Subcutaneous abdominal adipose tissue (tissue), 5 donors: ENCODE results near the gene JAK1.
A peak's percentile ranks its signal among the peaks of the same experiment; 100 is the strongest.

Experiments used
- H3K27ac ChIP-seq: one replicate; pipeline ENCODE4 v1.7.0; 2013; ENCODE audit warnings: low read depth, mild to moderate bottlenecking, inconsistent platforms, low read length, moderate library complexity
- H3K27me3 ChIP-seq, 5 donors: one replicate each; pipeline ENCODE4 v1.7.0; 2013; ENCODE audit warnings: low read length in 5 of 5, inconsistent platforms in 1 of 5; ENCODE audit not compliant: control insufficient read depth in 5 of 5, insufficient read depth in 4 of 5
- H3K36me3 ChIP-seq, 5 donors: one replicate each; pipeline ENCODE4 v1.7.0; 2013; ENCODE audit warnings: low read length in 5 of 5; ENCODE audit not compliant: control insufficient read depth in 5 of 5, insufficient read depth in 5 of 5
- H3K4me1 ChIP-seq, 5 donors: one replicate each; pipeline ENCODE4 v1.7.0; 2013; ENCODE audit warnings: low read length in 5 of 5, mild to moderate bottlenecking in 3 of 5, moderate library complexity in 1 of 5; ENCODE audit not compliant: control insufficient read depth in 5 of 5, insufficient read depth in 5 of 5
- H3K4me3 ChIP-seq, 5 donors: one replicate each; pipeline ENCODE4 v1.7.0; 2013; ENCODE audit warnings: low read length in 5 of 5, low read depth in 1 of 5
- H3K9ac ChIP-seq, 5 donors: one replicate each; pipeline ENCODE4 v1.7.0; 2013; ENCODE audit warnings: low read length in 5 of 5, mild to moderate bottlenecking in 4 of 5, moderate library complexity in 3 of 5
- H3K9me3 ChIP-seq, 5 donors: one replicate each; pipeline ENCODE4 v1.7.0; 2013; ENCODE audit warnings: low read length in 5 of 5; ENCODE audit not compliant: control insufficient read depth in 5 of 5
- donor health status: healthy.
- donor health status: healthy.
- donor health status: healthy.
- donor health status: healthy.
- donor health status: healthy.

The JAK1 gene

GRCh38 chr1:64953241-64953640, 13.1 kb downstream of the JAK1 start:
- H3K4me1 ChIP-seq = peaks cover 0 to 46% (median 38%) of the 10 kb centered on the region in 5 donors
- H3K27me3 ChIP-seq = no peaks in the 10 kb centered on the region
- no peak overlapping the region for H3K9ac ChIP-seq
- H3K9me3 ChIP-seq = no peaks in the 10 kb centered on the region
- H3K36me3 ChIP-seq = no peaks in the 10 kb centered on the region
- no peak overlapping the region for H3K27ac ChIP-seq
- no peak overlapping the region for H3K4me3 ChIP-seq

- Histone ChIP-seq H3K4me1 (peaks cover 0 to 42% (median 30%) of the 10 kb centered on the region in 5 donors), H3K9me3 (no peaks in the 10 kb centered on the region), H3K4me3 (no peak overlapping the region), H3K36me3 (no peaks in the 10 kb centered on the region), H3K27me3 (no peaks in the 10 kb centered on the region), H3K9ac (no peak overlapping the region), H3K27ac (no peak overlapping the region)
Observed at GRCh38 chr1:64950284-64950809, 16.0 kb downstream of the JAK1 start.

- Histone ChIP-seq H3K9me3 (no peaks in the 10 kb centered on the region), H3K27me3 (no peaks in the 10 kb centered on the region), H3K36me3 (no peaks in the 10 kb centered on the region), H3K9ac (no peak overlapping the region), H3K4me1 (peaks cover 0 to 47% (median 38%) of the 10 kb centered on the region in 5 donors), H3K27ac (peak overlapping the region; percentile 38), H3K4me3 (no peak overlapping the region)
Observed at GRCh38 chr1:64948905-64949833, 17.2 kb downstream of the JAK1 start.

- Histone ChIP-seq H3K36me3 (no peaks in the 10 kb centered on the region), H3K4me1 (peaks cover 0 to 48% (median 39%) of the 10 kb centered on the region in 5 donors), H3K27ac (peak overlapping the region; percentile 18), H3K9ac (no peak overlapping the region), H3K4me3 (no peak overlapping the region), H3K9me3 (no peaks in the 10 kb centered on the region), H3K27me3 (no peaks in the 10 kb centered on the region)
Observed at GRCh38 chr1:64948216-64948615, 18.1 kb downstream of the JAK1 start.

GRCh38 chr1:64946916-64947315, 19.4 kb downstream of the JAK1 start:
- no peaks in the 10 kb centered on the region for H3K9me3 ChIP-seq
- H3K9ac ChIP-seq = no peak overlapping the region
- no peak overlapping the region for H3K4me3 ChIP-seq
- no peaks in the 10 kb centered on the region for H3K27me3 ChIP-seq
- peaks cover 0 to 58% (median 49%) of the 10 kb centered on the region in 5 donors for H3K4me1 ChIP-seq
- H3K27ac ChIP-seq = no peak overlapping the region
- H3K36me3 ChIP-seq = no peaks in the 10 kb centered on the region

- Histone ChIP-seq H3K4me1 (peaks cover 0 to 66% (median 59%) of the 10 kb centered on the region in 5 donors), H3K9me3 (no peaks in the 10 kb centered on the region), H3K27me3 (no peaks in the 10 kb centered on the region), H3K9ac (peak overlapping the region in 2 of 5 donors; percentile 60 to 65), H3K4me3 (peak overlapping the region in 3 of 5 donors; percentile 0 to 60 (median 33)), H3K27ac (peak overlapping the region; percentile 51), H3K36me3 (no peaks in the 10 kb centered on the region)
Observed at GRCh38 chr1:64944913-64945312, 21.4 kb downstream of the JAK1 start.

GRCh38 chr1:64942675-64943074, 23.7 kb downstream of the JAK1 start:
- Histone ChIP-seq H3K4me1 (peaks cover 0 to 60% (median 57%) of the 10 kb centered on the region in 5 donors), H3K27ac (peak overlapping the region; percentile 52), H3K36me3 (no peaks in the 10 kb centered on the region), H3K9ac (peak overlapping the region in 1 of 5 donors; percentile 3), H3K27me3 (no peaks in the 10 kb centered on the region), H3K4me3 (no peak overlapping the region), H3K9me3 (no peaks in the 10 kb centered on the region)

GRCh38 chr1:64942118-64942517, 24.2 kb downstream of the JAK1 start:
- H3K27ac ChIP-seq = peak overlapping the region; percentile 78
- no peaks in the 10 kb centered on the region for H3K9me3 ChIP-seq
- no peak overlapping the region for H3K4me3 ChIP-seq
- no peaks in the 10 kb centered on the region for H3K27me3 ChIP-seq
- H3K36me3 ChIP-seq = no peaks in the 10 kb centered on the region
- peaks cover 0 to 62% (median 57%) of the 10 kb centered on the region in 5 donors for H3K4me1 ChIP-seq
- peak overlapping the region in 1 of 5 donors; percentile 51 for H3K9ac ChIP-seq

GRCh38 chr1:64941461-64942117, 24.8 kb downstream of the JAK1 start:
- H3K36me3 ChIP-seq = no peaks in the 10 kb centered on the region
- H3K9me3 ChIP-seq = no peaks in the 10 kb centered on the region
- H3K4me3 ChIP-seq = no peak overlapping the region
- H3K4me1 ChIP-seq = peaks cover 0 to 67% (median 61%) of the 10 kb centered on the region in 5 donors
- H3K27ac ChIP-seq = peak overlapping the region; percentile 78
- peak overlapping the region in 1 of 5 donors; percentile 51 for H3K9ac ChIP-seq
- no peaks in the 10 kb centered on the region for H3K27me3 ChIP-seq

- Histone ChIP-seq H3K27ac (no peak overlapping the region), H3K9ac (no peak overlapping the region), H3K27me3 (no peaks in the 10 kb centered on the region), H3K9me3 (no peaks in the 10 kb centered on the region), H3K4me1 (peaks cover 0 to 70% (median 64%) of the 10 kb centered on the region in 5 donors), H3K4me3 (no peak overlapping the region), H3K36me3 (no peaks in the 10 kb centered on the region)
Observed at GRCh38 chr1:64940025-64940424, 26.3 kb downstream of the JAK1 start.
